ENCODE measurements around the gene CD247.

CD247 gene

DNA sequence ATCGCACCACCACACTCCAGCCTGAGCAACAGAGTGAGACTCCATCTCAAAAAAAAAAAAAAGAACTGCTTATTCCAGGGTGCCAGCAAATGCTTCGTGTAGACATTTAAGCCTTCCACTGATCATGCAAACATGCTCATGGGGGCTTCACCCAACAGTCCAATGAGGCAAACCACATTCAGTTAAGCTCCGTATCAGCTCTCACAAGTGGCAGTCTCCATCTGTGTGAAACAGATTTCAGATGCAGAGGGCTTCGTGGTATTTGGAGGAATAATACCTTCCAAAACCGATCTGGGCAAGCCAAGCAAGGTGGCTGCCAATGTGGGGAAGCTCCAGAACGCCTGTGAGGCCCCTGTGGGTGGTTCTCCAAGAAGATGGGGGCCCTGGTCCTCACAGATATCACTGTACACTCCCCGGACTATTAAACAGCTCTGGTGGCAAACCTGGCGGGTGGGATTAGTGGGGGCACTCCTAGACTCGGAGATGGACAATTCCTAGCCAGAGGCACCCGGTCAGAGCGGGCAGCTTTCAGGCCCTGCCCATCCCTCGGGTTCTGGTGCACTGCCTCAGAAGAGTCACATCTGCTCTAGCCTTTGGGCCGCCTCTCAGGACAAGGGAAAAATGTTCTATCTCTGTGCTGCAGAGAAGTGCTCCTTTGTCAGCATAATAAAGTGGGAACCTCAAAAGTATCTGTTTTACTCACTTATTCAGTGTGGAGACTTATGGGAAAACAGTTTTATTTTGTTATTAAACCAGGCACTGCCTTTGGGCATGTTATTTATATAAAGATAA is 25.1 kb upstream of the CD247 start:
- in situ Hi-C loops (cut with HindIII; ENCODE audit: low sequenced_read_pairs): no loop called here

DNA sequence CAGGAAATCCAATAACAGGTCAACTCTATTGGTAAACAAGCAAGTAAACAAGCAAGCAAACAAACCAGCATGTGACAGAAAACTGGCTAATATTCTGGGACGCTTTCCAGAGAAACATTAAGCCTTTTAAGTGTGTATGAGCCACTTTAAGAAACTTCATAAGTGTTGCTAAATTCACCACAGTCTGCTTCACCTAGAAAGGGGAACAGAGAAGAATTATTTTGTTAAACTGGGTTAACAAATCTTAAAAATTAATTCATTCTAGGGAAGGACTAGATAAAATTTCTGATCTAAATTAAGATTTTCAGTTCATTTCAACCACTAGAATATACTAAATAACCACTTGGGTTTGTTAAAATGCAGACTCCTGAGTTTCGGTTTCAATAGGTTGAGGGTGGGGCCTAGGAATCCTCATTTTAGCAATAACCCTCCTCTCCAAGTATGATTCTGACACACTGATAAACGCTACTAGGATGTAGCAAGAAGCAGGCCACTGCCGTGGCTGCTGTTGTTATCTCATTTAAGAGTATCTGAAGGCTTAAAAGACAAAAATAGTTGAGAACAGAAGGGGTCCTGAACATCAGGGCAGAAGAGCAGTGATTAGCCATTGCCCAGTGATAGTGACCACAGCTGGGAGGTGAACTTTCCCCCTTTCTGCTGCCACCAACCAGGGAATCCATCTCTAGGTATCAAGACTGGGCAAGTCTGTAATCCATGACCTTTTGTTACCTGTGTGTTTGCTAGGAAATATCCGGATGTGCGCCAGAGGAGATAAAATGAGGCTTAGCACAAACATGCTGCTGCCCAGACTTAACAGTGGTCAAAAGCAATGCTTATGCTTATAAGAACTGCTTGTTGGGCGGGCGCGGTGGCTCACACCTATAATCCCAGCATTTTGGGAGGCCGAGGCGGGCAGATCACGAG is 24.0 kb upstream of the CD247 start:
- in situ Hi-C loops (cut with HindIII; ENCODE audit: low sequenced_read_pairs): no loop called here

DNA sequence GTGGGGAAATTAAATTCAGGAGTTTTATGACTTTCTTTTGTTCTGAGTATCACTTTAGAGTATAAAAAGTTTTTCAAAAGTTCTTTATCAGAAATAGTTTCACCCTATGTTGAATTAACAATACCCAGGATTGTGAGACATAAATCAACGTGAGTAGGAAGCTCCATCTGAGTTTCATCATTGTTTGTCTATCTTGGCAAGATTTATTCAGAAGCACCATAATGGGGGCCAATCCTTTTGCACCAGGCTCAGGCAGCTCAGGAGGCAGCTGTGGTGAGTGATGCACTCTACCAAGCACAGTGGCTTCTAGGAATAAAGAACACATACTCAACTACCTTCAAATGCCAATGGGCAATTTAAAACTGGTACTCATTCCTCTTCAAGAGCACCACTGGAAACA is 23.3 kb upstream of the CD247 start:
- in situ Hi-C loops (cut with HindIII; ENCODE audit: low sequenced_read_pairs): no loop called here

DNA sequence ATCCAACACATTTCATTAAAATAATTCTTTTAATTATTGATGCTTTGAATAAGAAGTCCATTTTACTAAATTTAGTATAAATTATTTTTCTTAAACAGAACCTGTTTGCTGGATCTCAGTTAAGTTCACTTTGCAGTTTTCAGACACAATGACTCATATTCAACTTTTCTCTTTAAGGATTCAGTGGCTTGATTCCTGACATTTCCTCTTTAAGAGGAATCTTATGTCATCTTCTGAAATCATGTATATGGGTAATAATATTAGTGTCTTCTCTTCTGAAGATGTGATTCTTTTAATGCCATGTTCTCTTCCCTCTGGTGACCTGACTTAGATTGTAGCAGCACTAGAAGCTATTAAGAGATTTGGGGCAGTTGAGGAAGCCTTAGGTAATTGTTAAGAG is 22.7 kb upstream of the CD247 start:
- in situ Hi-C loops (cut with HindIII; ENCODE audit: low sequenced_read_pairs): no loop called here

DNA sequence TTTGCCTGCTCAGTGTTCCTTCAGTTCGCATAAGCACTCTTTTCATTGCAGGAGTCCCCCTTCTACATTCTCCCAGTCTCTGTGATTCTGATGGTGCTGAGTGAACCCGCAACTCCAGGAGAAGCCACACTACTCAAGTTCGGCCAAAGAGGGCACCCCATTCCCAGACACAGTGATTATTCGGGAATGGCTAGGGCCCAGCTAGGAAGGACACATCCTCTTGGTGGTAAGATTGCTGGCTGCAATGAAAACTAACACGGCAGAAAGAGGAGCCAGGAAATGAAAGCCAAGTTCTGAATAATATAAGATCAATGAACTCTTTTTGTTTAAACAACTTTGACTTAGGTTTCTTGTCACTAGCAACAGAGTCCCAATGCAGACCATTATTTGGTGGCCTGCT is 20.3 kb upstream of the CD247 start:
- in situ Hi-C loops (cut with HindIII; ENCODE audit: low sequenced_read_pairs): no loop called here

DNA sequence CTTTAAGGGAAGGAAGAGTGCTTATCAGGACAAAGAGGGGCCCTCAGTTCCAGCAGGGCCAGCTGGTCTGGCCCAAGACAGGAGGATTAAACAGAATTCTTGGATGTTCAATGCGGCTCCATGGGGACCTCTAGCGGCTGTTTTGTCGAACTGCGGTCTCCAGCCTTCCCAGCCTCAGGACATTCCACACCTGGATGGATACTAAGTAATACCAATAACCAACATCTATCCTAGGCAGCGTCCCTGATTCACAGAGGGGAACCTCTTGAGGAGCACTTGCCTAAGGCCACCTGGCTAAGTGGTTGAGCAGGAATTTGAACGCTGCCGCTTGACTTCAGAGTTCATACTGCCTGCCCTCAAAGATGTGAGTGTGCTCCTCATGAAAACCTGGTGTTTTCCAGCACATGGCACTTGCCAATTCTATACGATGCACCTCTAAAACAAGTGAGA is 15.5 kb upstream of the CD247 start:
- in situ Hi-C loops (cut with HindIII; ENCODE audit: low sequenced_read_pairs): loop anchor here (5.0 kb wide), 1 partner anchor 33 kb away; no protein-coding TSS in a partner anchor

DNA sequence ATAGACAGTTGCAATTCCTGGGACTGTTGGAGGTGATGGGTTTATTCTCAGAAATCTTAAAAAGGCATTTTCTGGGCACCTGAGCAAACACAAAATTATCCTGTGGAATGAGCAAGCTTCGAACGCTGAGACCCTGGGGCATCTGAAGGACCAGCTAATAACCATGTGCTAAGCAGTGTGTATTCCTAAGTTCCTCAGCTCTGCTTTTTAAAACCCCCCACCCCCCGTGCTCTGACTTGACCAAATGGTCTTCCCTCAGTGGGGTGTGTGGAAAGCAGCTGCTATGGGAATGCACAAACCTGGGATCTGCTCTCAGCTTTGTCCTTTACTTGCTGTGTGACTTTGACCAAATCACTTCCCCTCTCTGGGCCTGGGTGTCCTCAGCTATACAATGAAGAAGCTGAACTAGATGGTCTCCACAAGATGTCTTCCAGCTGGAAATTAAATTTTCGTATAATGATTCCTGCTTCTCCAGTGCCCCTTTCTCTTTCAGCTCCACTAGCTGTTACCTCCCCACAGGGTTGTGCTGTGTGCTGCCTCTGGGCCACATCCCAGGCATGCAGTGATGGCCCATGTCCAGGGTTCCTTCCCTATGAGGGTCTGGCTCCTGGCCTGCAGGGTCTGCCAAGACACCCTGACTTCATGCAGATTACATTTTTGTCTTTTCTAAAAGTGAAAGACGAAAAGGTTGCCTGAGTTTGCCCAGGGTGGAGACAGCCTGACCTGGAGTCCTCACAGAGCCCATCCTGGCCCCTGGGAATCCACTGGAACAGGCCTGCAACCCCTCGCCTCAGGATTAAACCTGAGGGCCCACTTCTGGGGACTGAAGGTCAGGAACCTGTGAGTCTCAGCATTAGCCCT is 14.9 kb upstream of the CD247 start:
- in situ Hi-C loops (cut with HindIII; ENCODE audit: low sequenced_read_pairs): loop anchor here (5.0 kb wide), 1 partner anchor 34 kb away; no protein-coding TSS in a partner anchor

DNA sequence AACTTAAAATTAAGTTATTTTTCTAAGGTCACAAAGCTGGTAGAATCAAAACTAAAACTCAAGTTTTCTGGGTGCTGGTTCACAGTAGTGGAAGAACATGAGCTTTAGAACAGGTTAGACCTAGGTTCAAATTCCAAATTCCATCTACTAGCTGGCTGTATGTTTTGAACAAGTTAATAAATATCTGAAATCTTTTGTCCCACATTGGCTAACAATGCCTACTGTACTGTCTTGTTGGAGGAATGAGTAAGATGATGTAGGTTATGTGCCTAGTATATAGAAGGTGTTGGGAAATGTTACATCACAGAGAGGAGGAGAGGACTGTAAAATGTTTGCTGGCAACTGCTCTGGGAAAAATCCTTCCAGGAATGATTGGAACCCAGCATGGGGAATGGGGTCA is 14.0 kb upstream of the CD247 start:
- in situ Hi-C loops (cut with HindIII; ENCODE audit: low sequenced_read_pairs): loop anchor here (5.0 kb wide), 1 partner anchor 35 kb away; no protein-coding TSS in a partner anchor

DNA sequence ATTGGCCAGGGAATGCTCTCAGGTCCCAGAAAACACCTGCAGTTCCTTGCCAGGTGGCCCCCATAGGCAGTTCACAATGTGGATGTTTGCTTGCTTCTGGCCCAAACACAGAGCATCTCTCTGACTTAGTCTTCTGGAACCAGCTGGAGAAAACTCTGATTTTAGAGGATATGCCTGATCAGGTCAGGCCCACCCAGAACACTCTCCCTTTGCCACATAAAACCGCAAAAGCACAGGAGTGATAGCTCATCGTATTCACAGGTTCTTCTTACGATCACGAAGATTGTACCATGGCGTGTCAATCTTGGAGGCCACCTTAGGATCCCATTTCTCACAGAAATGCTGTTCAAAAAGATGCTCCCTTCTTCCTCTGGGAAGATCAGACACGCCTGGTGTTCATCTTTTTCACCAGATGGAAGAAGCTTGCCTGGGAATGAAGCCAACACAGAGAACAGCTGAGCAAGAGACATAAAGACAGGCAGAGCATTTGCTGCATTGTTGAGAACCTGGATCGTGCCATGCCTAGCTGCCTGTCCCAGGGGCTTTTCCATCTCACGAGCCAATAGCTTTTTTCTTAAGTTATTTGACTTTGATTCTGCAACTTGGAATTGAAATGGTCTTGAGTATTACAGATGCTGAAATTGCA is 11.6 kb upstream of the CD247 start:
- in situ Hi-C loops (cut with HindIII; ENCODE audit: low sequenced_read_pairs): loop anchor here (5.0 kb wide), 1 partner anchor 37 kb away; no protein-coding TSS in a partner anchor

DNA sequence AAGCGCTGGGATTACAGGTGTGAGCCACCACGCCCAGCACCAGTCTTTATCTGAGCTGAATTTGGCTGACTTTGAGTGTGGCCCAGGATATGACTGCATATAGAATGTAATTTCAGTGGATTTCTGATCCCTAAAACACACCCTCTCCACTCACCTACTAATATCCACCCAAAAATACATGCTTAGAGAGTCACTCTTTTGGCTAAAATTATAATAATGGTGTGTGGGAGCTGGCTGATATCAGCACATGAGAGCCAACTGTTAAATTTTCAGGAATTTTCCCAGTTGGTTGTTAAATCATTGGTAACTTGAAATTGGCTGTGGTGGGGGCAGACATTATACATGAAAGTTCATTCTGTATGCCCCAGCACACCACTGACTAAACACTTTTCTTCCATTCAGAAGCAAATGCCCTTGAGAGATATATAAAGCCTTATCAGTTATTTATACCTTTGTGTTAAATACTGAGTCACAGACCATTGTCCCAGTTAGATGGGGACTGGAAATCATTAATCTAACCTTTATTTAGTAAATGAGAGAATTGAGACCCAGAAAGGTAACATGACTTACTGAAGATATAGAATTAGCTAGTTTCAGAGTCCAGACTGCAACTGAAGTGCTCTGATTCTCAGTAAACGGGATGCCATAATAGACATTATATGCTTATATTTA is 9.9 kb upstream of the CD247 start:
- in situ Hi-C loops (cut with HindIII; ENCODE audit: low sequenced_read_pairs): no loop called here

DNA sequence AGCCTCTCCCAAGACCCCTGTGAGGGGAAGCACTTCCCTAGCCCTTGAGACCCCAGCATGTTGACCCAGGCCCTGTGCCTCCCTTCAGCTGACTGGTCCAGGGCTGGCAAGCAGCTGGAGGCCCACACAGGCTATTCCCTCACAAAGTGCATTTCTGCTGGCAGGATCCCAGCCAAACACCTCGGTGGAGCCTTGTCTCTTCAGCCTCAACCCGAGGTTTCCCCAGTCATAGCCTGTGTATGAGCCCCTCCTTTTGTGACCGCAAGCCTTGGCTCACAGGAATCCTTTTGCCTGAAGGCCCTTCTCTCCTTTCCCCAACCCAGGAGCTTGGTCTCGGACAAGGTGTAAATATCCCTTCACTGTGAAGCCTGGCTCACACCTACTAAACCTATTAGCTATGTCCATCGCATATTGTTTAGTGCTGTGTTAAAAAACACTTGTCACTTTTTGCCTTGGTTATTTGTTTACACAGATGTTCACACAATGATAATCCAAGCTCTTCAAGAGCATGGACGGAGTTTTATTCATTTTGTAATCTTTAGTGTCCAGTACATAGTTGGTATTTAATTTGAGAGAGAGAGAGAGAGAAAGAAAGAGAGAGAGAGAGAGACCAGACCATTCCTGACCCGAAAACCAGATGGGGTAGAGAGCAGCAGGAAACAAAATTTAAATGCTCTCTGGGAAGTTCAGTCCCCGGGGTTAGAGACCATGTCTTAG is 8.5 kb upstream of the CD247 start:
- in situ Hi-C loops (cut with HindIII; ENCODE audit: low sequenced_read_pairs): no loop called here

DNA sequence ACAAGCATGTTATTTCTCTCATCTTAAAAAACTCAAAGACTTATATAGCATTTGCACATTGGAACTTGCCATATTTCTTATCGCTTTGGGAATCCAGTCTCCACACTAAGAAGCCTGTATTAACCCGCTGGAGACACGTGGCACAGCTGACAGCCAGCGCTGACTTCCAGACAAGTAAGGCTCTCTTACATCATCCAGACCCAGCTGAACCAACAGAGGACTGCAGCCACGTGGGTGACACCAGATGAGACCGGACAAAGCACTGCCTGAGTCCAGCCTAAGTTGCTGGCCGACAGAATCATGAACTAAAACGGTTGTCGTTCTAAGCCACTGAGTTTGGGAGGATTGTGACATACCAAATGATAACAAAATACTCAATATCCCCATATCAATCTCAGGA is 6.3 kb upstream of the CD247 start:
- in situ Hi-C loops (cut with HindIII; ENCODE audit: low sequenced_read_pairs): no loop called here

DNA sequence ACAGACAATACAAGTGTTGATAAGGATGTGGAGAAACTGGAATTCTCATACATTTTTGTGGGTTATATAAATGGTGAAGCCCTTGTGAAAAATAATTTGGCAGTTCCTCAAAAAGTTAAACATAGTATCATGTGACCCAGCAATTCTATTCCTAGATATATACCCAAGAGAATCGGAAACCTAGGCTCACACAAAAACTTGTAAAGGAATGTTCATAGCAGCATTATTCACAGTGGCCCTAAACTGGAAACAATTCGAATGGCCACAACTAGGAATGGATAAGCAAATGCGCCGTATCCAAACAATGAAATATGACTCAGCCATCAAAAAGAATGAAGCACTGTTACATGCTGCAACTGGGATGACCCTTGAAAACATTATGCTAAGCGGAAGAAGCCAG is 3.9 kb upstream of the CD247 start:
- in situ Hi-C loops (cut with HindIII; ENCODE audit: low sequenced_read_pairs): no loop called here

DNA sequence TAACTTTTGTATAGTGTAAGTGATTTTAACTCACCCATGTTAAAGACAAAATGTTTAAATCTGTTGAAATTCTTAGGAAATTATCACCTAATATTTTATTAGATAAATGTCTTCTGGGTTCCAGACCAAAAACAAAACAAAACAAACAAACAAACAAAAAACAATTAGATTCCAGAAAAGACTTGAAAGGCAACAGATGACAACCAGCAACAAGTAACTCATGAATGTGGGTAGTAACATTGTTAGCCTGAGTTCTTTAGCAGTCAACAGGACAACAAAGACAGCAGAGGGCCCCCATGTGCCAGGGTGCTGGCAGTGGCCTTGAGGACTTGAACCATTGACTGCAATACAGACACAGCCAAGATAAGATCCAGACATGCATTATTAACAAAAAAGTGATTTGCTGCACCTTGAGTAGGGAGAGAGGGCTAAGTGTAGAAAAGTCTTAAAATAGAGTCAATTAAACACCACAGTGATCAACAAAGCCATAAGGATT is 2.4 kb upstream of the CD247 start:
- in situ Hi-C loops (cut with HindIII; ENCODE audit: low sequenced_read_pairs): no loop called here

DNA sequence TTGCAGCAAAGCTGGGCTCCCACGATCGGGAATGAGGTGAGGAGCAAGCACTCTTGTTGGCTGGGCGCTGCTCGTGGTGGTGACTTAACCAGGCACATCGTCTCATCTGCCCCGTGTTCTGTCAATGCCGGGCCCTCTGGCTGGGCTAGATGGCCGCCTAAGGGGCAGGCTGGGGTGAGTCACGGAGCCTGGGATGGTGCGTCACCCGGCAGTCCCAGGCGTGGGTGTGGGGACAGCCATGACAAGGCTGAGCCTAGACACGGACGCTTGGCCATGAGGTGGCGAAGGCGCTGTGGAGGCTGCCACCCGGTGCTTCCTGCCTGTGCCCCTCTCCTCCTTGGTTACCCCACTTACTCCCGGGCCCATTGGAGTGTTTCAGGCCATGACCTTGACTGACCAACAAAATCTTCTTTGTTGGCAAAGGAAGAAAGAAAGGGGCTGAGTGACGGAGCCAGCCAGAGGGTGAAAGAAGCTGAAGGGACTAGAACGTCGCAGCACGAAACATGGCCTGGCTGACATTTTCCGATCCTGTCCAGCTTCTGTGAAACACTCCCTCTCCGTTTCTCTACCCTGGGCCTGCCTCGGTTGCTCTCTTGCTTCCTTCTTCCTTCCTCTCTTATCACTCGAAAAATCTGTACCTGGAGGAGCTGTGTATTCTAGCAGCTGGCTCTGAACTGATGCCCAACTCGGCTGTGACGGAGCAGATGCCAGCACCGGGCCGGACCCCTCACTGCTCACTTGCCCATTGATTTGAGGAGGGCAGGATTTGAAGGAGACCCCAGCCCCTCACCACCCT is 596 bp downstream of the CD247 start:
- in situ Hi-C loops (cut with HindIII; ENCODE audit: low sequenced_read_pairs): no loop called here

DNA sequence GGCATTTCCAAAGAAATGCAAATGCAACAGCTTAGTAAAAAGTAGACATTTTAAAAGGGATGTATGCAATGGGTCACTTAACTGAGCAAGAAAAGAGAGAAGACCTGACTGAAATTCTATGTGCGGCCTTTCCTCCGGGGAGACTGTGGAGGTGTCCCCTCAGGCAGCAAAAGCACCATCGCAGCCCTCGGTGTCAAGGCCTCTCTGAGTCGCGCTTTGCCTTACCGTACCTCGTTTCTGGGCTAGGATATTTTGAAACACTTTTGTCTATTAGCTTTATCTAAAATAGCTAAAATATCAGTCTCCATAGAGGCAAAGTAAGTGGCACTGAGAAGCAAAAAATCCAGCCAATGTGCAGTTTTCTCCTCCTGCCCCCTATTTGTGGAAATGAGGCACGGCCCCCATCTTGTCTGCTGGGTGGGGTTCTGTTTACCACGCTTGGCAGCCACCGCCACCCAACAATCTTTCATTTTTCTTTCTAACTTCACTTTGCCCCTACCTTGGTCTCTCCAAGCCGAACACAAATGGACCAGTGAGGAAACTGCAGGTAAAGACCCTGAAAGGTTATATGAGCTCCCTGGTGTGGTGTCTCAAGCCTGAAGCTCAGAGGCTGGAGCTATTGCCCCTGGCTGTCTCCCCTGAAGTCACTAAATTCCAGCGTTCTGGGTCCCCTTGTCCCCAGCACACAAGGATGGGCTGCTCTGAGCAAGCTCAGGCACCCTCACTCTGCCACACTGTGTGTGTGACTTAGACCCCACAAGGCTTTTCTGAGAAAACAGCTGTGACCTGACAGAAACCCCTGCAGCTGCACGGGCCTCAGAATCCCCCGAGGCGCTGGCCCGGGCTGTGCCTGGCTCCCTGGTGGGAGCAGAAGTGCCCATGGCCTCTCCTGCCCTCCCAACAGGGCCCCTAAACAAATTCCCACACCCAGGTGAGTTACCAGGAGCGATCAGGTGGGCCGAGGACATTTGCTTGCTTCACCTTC is 1.6 kb downstream of the CD247 start:
- in situ Hi-C loops (cut with HindIII; ENCODE audit: low sequenced_read_pairs): no loop called here

DNA sequence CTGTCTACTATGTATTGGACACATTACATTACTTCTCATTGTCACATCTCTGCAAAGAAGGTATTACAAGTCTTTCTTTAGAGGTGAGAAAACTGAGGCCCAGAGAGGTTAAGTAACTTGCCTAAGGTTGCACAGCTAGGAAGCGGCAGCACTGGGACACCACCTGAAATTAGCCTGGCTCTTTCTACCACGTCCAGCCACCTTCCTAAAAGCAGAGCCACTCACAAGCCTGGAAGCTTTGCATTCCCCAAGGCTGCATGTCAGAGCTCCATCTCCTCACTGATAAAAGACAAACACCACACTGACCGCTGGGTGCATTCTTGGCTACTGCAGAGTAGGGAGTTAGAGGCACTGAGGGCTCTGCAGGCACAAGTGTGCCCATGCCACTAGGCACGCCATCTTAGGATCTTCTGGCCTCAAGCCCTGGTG is 2.4 kb downstream of the CD247 start:
- in situ Hi-C loops (cut with HindIII; ENCODE audit: low sequenced_read_pairs): no loop called here
